NB4 (cell line): ENCODE data around the gene TMEM218.

Experiments used
- DNase-seq: peaks from one replicate; pipeline ENCODE4 v3.0.0; 2010; ENCODE audit warnings: low read depth
- H3K4me3 ChIP-seq: one replicate; pipeline ENCODE4 v1.5.1; 2011; ENCODE audit warnings: mild to moderate bottlenecking, low read depth, low read length, moderate library complexity
- CTCF ChIP-seq: IDR thresholded peaks from one replicate; pipeline ENCODE4 v1.5.1; 2012; ENCODE audit warnings: low read depth, low read length
- MAX ChIP-seq: IDR thresholded peaks from 2 replicates; pipeline ENCODE4 v1.6.1; 2011; ENCODE audit warnings: low read depth, low read length
- MYC ChIP-seq: IDR thresholded peaks from 2 replicates; pipeline ENCODE4 v1.6.1; 2011; ENCODE audit warnings: low read depth, low read length
- POLR2A ChIP-seq: IDR thresholded peaks from 2 replicates; pipeline ENCODE4 v1.6.1; 2011; ENCODE audit warnings: mild to moderate bottlenecking; ENCODE audit not compliant: insufficient read length; ENCODE audit errors: extremely low read depth

The TMEM218 gene

GRCh38 chr11:125053167-125053566 is 58.3 kb downstream of the TMEM218 start:
- TF ChIP-seq CTCF (no peak), POLR2A (no peak), MAX (no peak)
- DNase-seq, result no peak
- no peak overlapping the region for H3K4me3 ChIP-seq

- DNase-seq, result no peak
- no peak overlapping the region for H3K4me3 ChIP-seq
- TF ChIP-seq MYC (no peak), MAX (no peak), CTCF (no peak), POLR2A (no peak)
These were observed 59.4 kb downstream of the TMEM218 start for GRCh38 chr11:125052047-125052446.

GRCh38 chr11:125049164-125049792 is 62.1 kb downstream of the TMEM218 start:
- H3K4me3 ChIP-seq, result no peak overlapping the region
- DNase-seq, result no peak
- TF ChIP-seq MAX (no peak), MYC (no peak), POLR2A (no peak), CTCF (no peak)
